ENCODE data around the gene WDTC1.

- TF ChIP-seq EP300 (IDR thresholded peaks at IDR 0.05; ENCODE audit: low read depth), result no peak
- no peak for TF ChIP-seq CTCF (IDR thresholded peaks at IDR 0.05)
- TF ChIP-seq POLR2A (IDR thresholded peaks at IDR 0.05), result no peak
- no peak for TF ChIP-seq POLR2AphosphoS5 (IDR thresholded peaks at IDR 0.05)
Observed at GRCh38 chr1:27335506-27336422, 101.3 kb downstream of the WDTC1 start.
